Upper lobe of left lung (tissue), 4 donors: ENCODE results near the gene ADGRE1.

Source experiments
- POLR2A ChIP-seq, 4 donors: fragments of 450-650 bp; IDR thresholded peaks; one replicate each; pipeline ENCODE4 v1.5.1; 2016 to 2017; ENCODE audit warnings: antibody characterized with exemption in 4 of 4, mild to moderate bottlenecking in 2 of 4
- POLR2AphosphoS5 ChIP-seq, 2 donors: sonication (generic); formaldehyde crosslinking; IDR thresholded peaks; one replicate each; pipeline ENCODE4 v1.5.1; 2017; ENCODE audit warnings: antibody characterized with exemption in 2 of 2
- TF ChIP-seq, protein P1 (sequence below), 6 experiments: fragments of 450-650 bp in 4 of 6; fragments of 200-600 bp in 2 of 6; sonication (generic) in 2 of 6; IDR thresholded peaks; one replicate each; pipeline ENCODE4 v1.5.1; 2016 to 2019; ENCODE audit warnings: antibody characterized with exemption in 6 of 6

GRCh38 chr19:6979399-6979798, 92.0 kb downstream of the ADGRE1 start:
- TF ChIP-seq, protein P1, sequence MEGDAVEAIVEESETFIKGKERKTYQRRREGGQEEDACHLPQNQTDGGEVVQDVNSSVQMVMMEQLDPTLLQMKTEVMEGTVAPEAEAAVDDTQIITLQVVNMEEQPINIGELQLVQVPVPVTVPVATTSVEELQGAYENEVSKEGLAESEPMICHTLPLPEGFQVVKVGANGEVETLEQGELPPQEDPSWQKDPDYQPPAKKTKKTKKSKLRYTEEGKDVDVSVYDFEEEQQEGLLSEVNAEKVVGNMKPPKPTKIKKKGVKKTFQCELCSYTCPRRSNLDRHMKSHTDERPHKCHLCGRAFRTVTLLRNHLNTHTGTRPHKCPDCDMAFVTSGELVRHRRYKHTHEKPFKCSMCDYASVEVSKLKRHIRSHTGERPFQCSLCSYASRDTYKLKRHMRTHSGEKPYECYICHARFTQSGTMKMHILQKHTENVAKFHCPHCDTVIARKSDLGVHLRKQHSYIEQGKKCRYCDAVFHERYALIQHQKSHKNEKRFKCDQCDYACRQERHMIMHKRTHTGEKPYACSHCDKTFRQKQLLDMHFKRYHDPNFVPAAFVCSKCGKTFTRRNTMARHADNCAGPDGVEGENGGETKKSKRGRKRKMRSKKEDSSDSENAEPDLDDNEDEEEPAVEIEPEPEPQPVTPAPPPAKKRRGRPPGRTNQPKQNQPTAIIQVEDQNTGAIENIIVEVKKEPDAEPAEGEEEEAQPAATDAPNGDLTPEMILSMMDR (IDR thresholded peaks at IDR 0.05) = no peak
- TF ChIP-seq POLR2AphosphoS5 (IDR thresholded peaks at IDR 0.05) (no peak), POLR2A (IDR thresholded peaks at IDR 0.05) (no peak)
